IMR-90 (cell line): ENCODE measurements around the gene DIPK1A. TPM values are rescaled to one million over a fixed set of nuclear protein-coding genes. Genes with fewer than 3 reads are reported as not detected.

Source experiments
- ATAC-seq: fragments of 200-7000 bp; cut with Tn5 transposase; 2 replicates; pipeline ENCODE4 v1.9.1; 2020; ENCODE audit warnings: low read depth, mild to moderate bottlenecking, moderate library complexity
- BruUV-seq: library from RNA; stranded (reverse); fragments of 400-500 nt; replicated peaks from 2 replicates; lab custom pipeline; 2021; lab: Mats Ljungman, UMichigan
- CTCF ChIA-PET: fragments of 300-600 bp; formaldehyde crosslinking; extraction: SDS; loops from one replicate; lab custom pipeline; 2021; ENCODE audit warnings: antibody characterized with exemption; lab: Yijun Ruan, JAX
- POLR2A ChIA-PET: fragments of 300-600 bp; sonication (Branson Sonifier 250); formaldehyde crosslinking; loops from one replicate; lab custom pipeline; 2022; ENCODE audit warnings: antibody characterized with exemption; ENCODE audit not compliant: unreplicated experiment; lab: Charles Lee
- DNase-seq: peaks from one replicate; pipeline ENCODE4 v3.0.0; 2013
- H2AFZ ChIP-seq: replicated peaks from 2 replicates; pipeline ENCODE3; 2013; ENCODE audit warnings: low read length, mild to moderate bottlenecking; ENCODE audit not compliant: poor library complexity
- H2AK5ac ChIP-seq: 2 replicates; pipeline ENCODE4 v1.6.1; 2013; ENCODE audit warnings: low read depth, low read length, inconsistent platforms
- H2AK9ac ChIP-seq: replicated peaks from 2 replicates; pipeline ENCODE3; 2013; ENCODE audit warnings: mild to moderate bottlenecking, low read depth, low read length, moderate library complexity; ENCODE audit not compliant: poor library complexity
- H2BK120ac ChIP-seq: 2 replicates; pipeline ENCODE4 v1.6.1; 2013; ENCODE audit warnings: low read depth, low read length, inconsistent platforms
- H2BK15ac ChIP-seq: 3 replicates; pipeline ENCODE4 v1.6.1; 2013; ENCODE audit warnings: low read depth, low read length, inconsistent platforms
- H2BK20ac ChIP-seq: 2 replicates; pipeline ENCODE4 v1.6.1; 2013; ENCODE audit warnings: low read depth, mild to moderate bottlenecking, inconsistent platforms, low read length, moderate library complexity
- H2BK5ac ChIP-seq: 2 replicates; pipeline ENCODE4 v1.6.1; 2013; ENCODE audit warnings: mild to moderate bottlenecking, low read depth, low read length, inconsistent platforms; ENCODE audit not compliant: poor library complexity, severe bottlenecking
- H3K14ac ChIP-seq: replicated peaks from 2 replicates; pipeline ENCODE4 v1.6.1; 2013; ENCODE audit warnings: low read depth, low read length, inconsistent platforms
- H3K18ac ChIP-seq: 2 replicates; pipeline ENCODE4 v1.6.1; 2013; ENCODE audit warnings: low read depth, low read length, control low read depth
- H3K23ac ChIP-seq: 2 replicates; pipeline ENCODE4 v1.6.1; 2013; ENCODE audit warnings: low read depth, low read length, inconsistent platforms
- H3K27ac ChIP-seq: 2 replicates; pipeline ENCODE4 v1.5.1; 2013; ENCODE audit warnings: mild to moderate bottlenecking, control low read depth, low read length; ENCODE audit not compliant: insufficient read depth
- H3K27me3 ChIP-seq: 2 replicates; pipeline ENCODE4 v1.6.1; 2013; ENCODE audit warnings: low read length; ENCODE audit not compliant: control insufficient read depth, insufficient read depth
- H3K36me3 ChIP-seq: 2 replicates; pipeline ENCODE4 v1.6.1; 2013; ENCODE audit warnings: low read length, mixed read lengths; ENCODE audit not compliant: control insufficient read depth, insufficient read depth
- H3K4ac ChIP-seq: 2 replicates; pipeline ENCODE4 v1.6.1; 2013; ENCODE audit warnings: low read depth, low read length, inconsistent platforms
- H3K4me1 ChIP-seq: 2 replicates; pipeline ENCODE4 v1.6.1; 2013; ENCODE audit warnings: low read length, mixed read lengths; ENCODE audit not compliant: control insufficient read depth, insufficient read depth
- H3K4me2 ChIP-seq: 2 replicates; pipeline ENCODE4 v1.6.1; 2013; ENCODE audit warnings: low read depth, mild to moderate bottlenecking, control low read depth, low read length, moderate library complexity
- H3K4me3 ChIP-seq: 2 replicates; pipeline ENCODE4 v1.5.1; 2013; ENCODE audit warnings: low read depth, mild to moderate bottlenecking, control low read depth, low read length, moderate library complexity; ENCODE audit not compliant: insufficient read depth
- H3K56ac ChIP-seq: 2 replicates; pipeline ENCODE4 v1.6.1; 2013; ENCODE audit warnings: low read length, inconsistent platforms; ENCODE audit not compliant: insufficient read depth; ENCODE audit errors: extremely low read depth
- H3K79me1 ChIP-seq, 2 experiments: 2 replicates each; pipeline ENCODE4 v1.6.1; 2013; ENCODE audit warnings: low read length in 2 of 2, inconsistent platforms in 1 of 2, low read depth in 1 of 2
- H3K9ac ChIP-seq: 2 replicates; pipeline ENCODE4 v1.6.1; 2013; ENCODE audit warnings: low read depth, low read length, control low read depth
- H3K9me1 ChIP-seq: 2 replicates; pipeline ENCODE4 v1.6.1; 2013; ENCODE audit warnings: low read length, inconsistent platforms; ENCODE audit not compliant: insufficient read depth
- H3K9me3 ChIP-seq: 2 replicates; pipeline ENCODE4 v1.6.1; 2013; ENCODE audit warnings: low read length; ENCODE audit not compliant: control insufficient read depth, insufficient read depth
- H4K20me1 ChIP-seq: 2 replicates; pipeline ENCODE4 v1.6.1; 2013; ENCODE audit warnings: low read length, inconsistent platforms; ENCODE audit not compliant: insufficient read depth
- H4K5ac ChIP-seq: 2 replicates; pipeline ENCODE4 v1.6.1; 2013; ENCODE audit warnings: mild to moderate bottlenecking, low read depth, low read length, control low read depth
- H4K8ac ChIP-seq, 2 experiments: 2 replicates each; pipeline ENCODE4 v1.6.1; 2013; ENCODE audit warnings: low read depth in 2 of 2, low read length in 2 of 2, control low read depth in 1 of 2, inconsistent platforms in 1 of 2
- H4K91ac ChIP-seq: 2 replicates; pipeline ENCODE4 v1.6.1; 2013; ENCODE audit warnings: low read depth, low read length, inconsistent platforms; ENCODE audit not compliant: insufficient read depth
- BHLHE40 ChIP-seq: fragments of 150-350 bp; IDR thresholded peaks from 2 replicates; pipeline ENCODE4 v1.6.1; 2016; ENCODE audit warnings: mild to moderate bottlenecking, low read depth, low read length
- CEBPB ChIP-seq: IDR thresholded peaks from 2 replicates; pipeline ENCODE4 v1.6.1; 2012; ENCODE audit warnings: low read depth, low read length, improper control_type of control experiment
- CHD1 ChIP-seq: IDR thresholded peaks from 2 replicates; pipeline ENCODE4 v1.6.1; 2012; ENCODE audit warnings: low read depth, low read length, improper control_type of control experiment
- CTCF ChIP-seq: conservative IDR thresholded peaks from 2 replicates; pipeline ENCODE4 v1.5.1; 2012; ENCODE audit warnings: mild to moderate bottlenecking, low read depth, low read length, improper control_type of control experiment
- FOS ChIP-seq: fragments of 150-350 bp; IDR thresholded peaks from 2 replicates; pipeline ENCODE4 v1.6.1; 2016; ENCODE audit warnings: low read depth, low read length
- MAFK ChIP-seq: IDR thresholded peaks from 2 replicates; pipeline ENCODE4 v1.6.1; 2012; ENCODE audit warnings: low read depth, low read length, improper control_type of control experiment
- MAZ ChIP-seq: IDR thresholded peaks from 2 replicates; pipeline ENCODE4 v1.6.1; 2012; ENCODE audit warnings: low read depth, mild to moderate bottlenecking, low read length, improper control_type of control experiment, moderate library complexity, borderline replicate concordance
- MXI1 ChIP-seq: IDR thresholded peaks from 2 replicates; pipeline ENCODE4 v1.6.1; 2012; ENCODE audit warnings: low read depth, mild to moderate bottlenecking, low read length, moderate library complexity, borderline replicate concordance
- NFE2L2 ChIP-seq: fragments of 150-350 bp; IDR thresholded peaks from 2 replicates; pipeline ENCODE4 v1.6.1; 2016; ENCODE audit warnings: low read depth, mild to moderate bottlenecking, low read length
- POLR2A ChIP-seq: IDR thresholded peaks from 2 replicates; pipeline ENCODE4 v1.6.1; 2012; ENCODE audit warnings: mild to moderate bottlenecking, low read depth, low read length
- RAD21 ChIP-seq: IDR thresholded peaks from 2 replicates; pipeline ENCODE4 v1.6.1; 2012; ENCODE audit warnings: low read length, improper control_type of control experiment
- RCOR1 ChIP-seq: IDR thresholded peaks from 2 replicates; pipeline ENCODE4 v1.6.1; 2012; ENCODE audit warnings: mild to moderate bottlenecking, low read length, improper control_type of control experiment; ENCODE audit not compliant: insufficient replicate concordance
- RFX5 ChIP-seq: IDR thresholded peaks from 2 replicates; pipeline ENCODE4 v1.8.0; 2012; ENCODE audit warnings: low read depth, mild to moderate bottlenecking, low read length, moderate library complexity
- SMC3 ChIP-seq: fragments of 150-350 bp; IDR thresholded peaks from 2 replicates; pipeline ENCODE4 v1.6.1; 2016; ENCODE audit warnings: low read depth, mild to moderate bottlenecking, antibody characterized with exemption, low read length, moderate library complexity
- USF2 ChIP-seq: fragments of 150-350 bp; IDR thresholded peaks from 2 replicates; pipeline ENCODE4 v1.6.1; 2017; ENCODE audit warnings: mild to moderate bottlenecking, antibody characterized with exemption, low read length, low read depth
- WGBS, 2 experiments: methylation state at CpG; one replicate each; pipeline versions ENCODE4 v1.1.5 to v1.1.7; 2013; ENCODE audit warnings: missing lambda C conversion rate in 2 of 2; ENCODE audit not compliant: insufficient read length in 1 of 2; ENCODE audit errors: extremely low coverage in 2 of 2; 5-methylcytosine and 5-hydroxymethylcytosine counted together
- dilution Hi-C: fragments of 300-500 bp; cut with HindIII; formaldehyde crosslinking; loops from one replicate; pipeline ENCODE4 v1.14.3; 2018; ENCODE audit warnings: low sequenced_read_pairs; ENCODE audit not compliant: unreplicated experiment
- in situ Hi-C: fragments of 300-500 bp; cut with MboI; formaldehyde crosslinking; loops from 3 replicates; pipeline ENCODE4 v1.14.3; 2019; ENCODE audit warnings: low sequenced_read_pairs, inconsistent platforms, mixed read lengths
- intact Hi-C: fragments of 100-400 bp; cut with micrococcal nuclease; formaldehyde crosslinking; loops from 2 replicates; pipeline ENCODE4 v1.10.0; 2022
- polyA plus RNA-seq, 3 experiments: library from polyadenylated mRNA; depleted of rRNA; stranded (reverse); fragments of >200 nt; gene quantifications; 2 replicates each; pipeline ENCODE4 v1.2.3, GENCODE V29; 2012; ENCODE audit warnings: low replicate concordance in 1 of 3
- total RNA-seq: library from RNA; depleted of rRNA; stranded (reverse); fragments of >200 nt; gene quantifications from 2 replicates; pipeline ENCODE4 v1.2.3, GENCODE V29; 2012
- TF ChIP-seq, protein P1 (sequence below): fragments of 150-350 bp; IDR thresholded peaks from 2 replicates; pipeline ENCODE4 v1.6.1; 2016; ENCODE audit warnings: low read depth, mild to moderate bottlenecking, low read length, moderate library complexity, borderline replicate concordance

Gene DIPK1A
- total and polyA plus RNA-seq, 2 of the 4 experiments (the other 2 are of a cell fraction) = 4.7 to 5.7 TPM

GRCh38 chr1:92840600-92840999 lies 120.7 kb downstream of the DIPK1A start:
- Histone ChIP-seq H2AFZ (no peak overlapping the region), H3K9ac (no peak overlapping the region), H4K91ac (no peak overlapping the region), H3K4me3 (no peak overlapping the region), H4K5ac (no peak overlapping the region), H3K27ac (no peak overlapping the region), H3K23ac (no peak overlapping the region), H4K20me1 (peaks cover 68% of the 10 kb centered on the region), H2BK5ac (no peak overlapping the region), H3K36me3 (peaks cover 47% of the 10 kb centered on the region), H3K4me1 (peaks cover 4% of the 10 kb centered on the region), H3K4ac (no peak overlapping the region), H3K14ac (no peak overlapping the region), H3K4me2 (no peak overlapping the region), H3K56ac (no peak overlapping the region), H3K79me1 (peaks cover 15 to 40% of the 10 kb centered on the region in 2 experiments), H2AK5ac (no peak overlapping the region), H2BK15ac (no peak overlapping the region), H2AK9ac (no peak overlapping the region), H4K8ac (no peak overlapping the region), H3K9me1 (no peaks in the 10 kb centered on the region), H3K18ac (no peak overlapping the region), H2BK120ac (no peak overlapping the region), H3K27me3 (no peaks in the 10 kb centered on the region), H2BK20ac (no peak overlapping the region), H3K9me3 (no peaks in the 10 kb centered on the region)
- DNase-seq (no peak), ATAC-seq (no peak)
- 100% methylated on average over 1 of the region's 5 CpGs; no CpG with 5 or more reads in 1 of the 2 experiments for WGBS, 2 experiments
- BruUV-seq = no TSS peak
- in situ Hi-C loops (no loop called here), intact Hi-C loops (no loop called here), dilution Hi-C loops (no loop called here)
- POLR2A ChIA-PET = no interaction called here
- TF ChIP-seq RAD21 = no peak
- TF ChIP-seq CTCF = no peak
- TF ChIP-seq SMC3 = no peak
- no peak for TF ChIP-seq POLR2A
- TF ChIP-seq MAZ = no peak
- TF ChIP-seq NFE2L2 = no peak
- TF ChIP-seq USF2 = no peak
- TF ChIP-seq BHLHE40 = no peak
- TF ChIP-seq CEBPB = no peak
- TF ChIP-seq MXI1 = no peak
- TF ChIP-seq RCOR1 = no peak
- TF ChIP-seq CHD1 = no peak
- no peak for TF ChIP-seq RFX5
- TF ChIP-seq MAFK = no peak
- TF ChIP-seq, protein P1, sequence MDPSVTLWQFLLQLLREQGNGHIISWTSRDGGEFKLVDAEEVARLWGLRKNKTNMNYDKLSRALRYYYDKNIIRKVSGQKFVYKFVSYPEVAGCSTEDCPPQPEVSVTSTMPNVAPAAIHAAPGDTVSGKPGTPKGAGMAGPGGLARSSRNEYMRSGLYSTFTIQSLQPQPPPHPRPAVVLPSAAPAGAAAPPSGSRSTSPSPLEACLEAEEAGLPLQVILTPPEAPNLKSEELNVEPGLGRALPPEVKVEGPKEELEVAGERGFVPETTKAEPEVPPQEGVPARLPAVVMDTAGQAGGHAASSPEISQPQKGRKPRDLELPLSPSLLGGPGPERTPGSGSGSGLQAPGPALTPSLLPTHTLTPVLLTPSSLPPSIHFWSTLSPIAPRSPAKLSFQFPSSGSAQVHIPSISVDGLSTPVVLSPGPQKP = no peak
- no peak for TF ChIP-seq FOS
- CTCF ChIA-PET = interaction anchor here (0.6 kb wide), 1 partner anchor 60 kb away, joined by 5 read pairs; no protein-coding TSS in a partner anchor
